ENCODE measurements around the gene DPT.

DPT gene

DNA sequence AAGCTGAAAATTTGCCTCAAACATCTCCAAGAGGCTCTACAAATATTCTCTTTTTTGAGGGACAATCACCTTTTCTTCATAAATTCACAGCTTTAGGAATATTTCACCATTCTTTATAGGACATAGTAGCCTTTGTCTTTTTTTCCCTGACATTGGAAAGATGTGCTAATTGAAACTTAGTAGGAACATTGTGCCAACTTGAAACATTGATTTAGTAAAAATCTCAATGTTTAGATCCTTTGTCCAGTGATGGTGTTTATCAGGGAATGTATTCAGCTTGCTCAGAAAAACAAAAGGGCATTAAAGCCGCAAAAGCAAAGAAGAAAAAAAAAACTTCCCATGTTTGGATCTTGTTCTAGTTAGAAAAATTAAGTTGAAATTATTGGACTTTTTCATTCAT is 52.1 kb downstream of the DPT start:
- no peak for DNase-seq (ENCODE audit: insufficient read length, low spot score)
- no peak for FAIRE-seq
- no peak for TF ChIP-seq SPI1 (IDR thresholded peaks at IDR 0.05; ENCODE audit: low read depth, low read length)
- TF ChIP-seq POLR2AphosphoS5 (IDR thresholded peaks at IDR 0.05; ENCODE audit: low read depth, low read length): no peak
- no peak for TF ChIP-seq POLR2A (IDR thresholded peaks at IDR 0.05; ENCODE audit: low read depth, low read length)
- no peak for TF ChIP-seq PAX5 (IDR thresholded peaks at IDR 0.05; ENCODE audit: insufficient read depth, low read length, severe bottlenecking)
- TF ChIP-seq TAF1 (IDR thresholded peaks at IDR 0.05; ENCODE audit: low read depth, low read length): no peak
- no peak for TF ChIP-seq POU2F2 (IDR thresholded peaks at IDR 0.05; ENCODE audit: low read depth, low read length)

DNA sequence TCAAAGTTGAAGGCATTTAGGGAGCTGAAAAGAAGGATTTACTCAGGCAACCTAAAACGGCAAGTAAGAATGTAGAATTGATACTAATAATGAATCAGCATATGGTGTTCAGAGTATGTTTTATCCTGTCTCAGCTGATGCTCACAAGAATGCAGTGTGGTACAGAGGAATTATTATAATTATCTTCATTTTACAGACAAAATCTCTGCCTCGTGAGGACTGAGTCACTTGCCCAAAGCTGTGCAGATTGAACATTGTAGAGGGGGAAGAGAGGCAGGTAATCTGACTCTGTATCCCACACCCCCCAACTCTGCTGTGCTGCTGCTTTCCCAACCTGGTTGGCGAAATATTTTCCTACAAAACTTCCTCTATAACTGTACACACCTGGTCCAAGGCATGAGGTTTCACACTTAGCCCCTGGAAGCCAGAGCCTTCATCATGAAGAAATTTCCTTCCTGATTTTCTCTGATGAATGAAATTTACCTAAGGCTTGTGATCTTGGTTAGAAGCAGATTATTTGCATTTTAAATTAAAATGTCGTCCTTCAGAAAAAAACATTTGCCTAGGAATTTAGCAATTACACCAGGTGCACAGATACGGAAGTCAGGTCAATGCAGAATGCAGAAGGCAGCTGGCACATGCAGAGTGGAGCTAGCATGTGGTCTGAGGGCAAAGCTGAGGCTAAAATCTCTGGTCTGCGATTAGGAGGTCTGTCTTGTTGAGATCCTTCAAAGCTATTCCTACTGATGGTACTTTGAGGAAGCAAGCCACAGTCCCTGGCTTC is 52.8 kb downstream of the DPT start:
- FAIRE-seq: no peak
- DNase-seq (ENCODE audit: insufficient read length, low spot score): no peak

DNA sequence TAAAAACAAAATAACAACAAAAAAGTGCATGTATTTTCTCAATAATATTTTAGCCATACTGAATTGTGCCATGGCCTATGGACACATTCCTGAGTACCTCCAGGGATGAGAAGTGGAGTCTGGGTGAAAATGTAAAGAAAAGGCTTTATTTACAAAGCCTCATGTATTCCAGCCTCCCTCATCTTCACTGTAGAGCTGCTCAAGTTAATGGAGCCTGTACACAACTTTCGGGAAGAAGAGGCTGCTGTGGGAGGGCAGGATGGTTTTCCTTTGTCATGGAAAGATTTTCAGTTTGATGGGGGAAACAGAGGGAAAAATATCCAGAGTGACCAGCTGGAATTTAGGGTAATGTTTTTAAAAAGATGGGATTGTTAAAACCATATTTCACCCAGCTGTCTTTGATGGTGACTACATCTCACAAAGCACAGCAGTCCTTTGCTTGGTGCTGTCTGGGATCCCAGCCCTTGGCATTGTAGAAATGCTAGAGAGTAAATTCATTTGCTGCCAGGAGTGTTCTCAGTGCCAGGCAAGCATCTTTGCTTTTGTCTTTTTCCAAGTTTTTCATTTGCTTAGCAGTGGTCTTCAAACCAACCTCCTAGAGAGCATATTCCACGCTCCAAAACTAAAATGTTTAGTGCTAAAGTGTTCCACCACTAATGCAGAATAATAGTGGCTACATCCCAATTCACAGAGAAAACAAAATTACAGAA is 54.9 kb downstream of the DPT start:
- no peak for TF ChIP-seq TAF1 (IDR thresholded peaks at IDR 0.05; ENCODE audit: low read depth, low read length)
- TF ChIP-seq SPI1 (IDR thresholded peaks at IDR 0.05; ENCODE audit: low read depth, low read length): no peak
- TF ChIP-seq PAX5 (IDR thresholded peaks at IDR 0.05; ENCODE audit: insufficient read depth, low read length, severe bottlenecking): no peak
- no peak for TF ChIP-seq POLR2AphosphoS5 (IDR thresholded peaks at IDR 0.05; ENCODE audit: low read depth, low read length)
- DNase-seq (ENCODE audit: insufficient read length, low spot score) (no peak), FAIRE-seq (no peak)

More for the DNA sequence above, 52.8 kb downstream of the DPT start:
- TF ChIP-seq POU2F2 (IDR thresholded peaks at IDR 0.05; ENCODE audit: low read depth, low read length) (no peak), TAF1 (IDR thresholded peaks at IDR 0.05; ENCODE audit: low read depth, low read length) (no peak), POLR2AphosphoS5 (IDR thresholded peaks at IDR 0.05; ENCODE audit: low read depth, low read length) (no peak), SPI1 (IDR thresholded peaks at IDR 0.05; ENCODE audit: low read depth, low read length) (no peak), PAX5 (IDR thresholded peaks at IDR 0.05; ENCODE audit: insufficient read depth, low read length, severe bottlenecking) (no peak), POLR2A (IDR thresholded peaks at IDR 0.05; ENCODE audit: low read depth, low read length) (no peak)

DNA sequence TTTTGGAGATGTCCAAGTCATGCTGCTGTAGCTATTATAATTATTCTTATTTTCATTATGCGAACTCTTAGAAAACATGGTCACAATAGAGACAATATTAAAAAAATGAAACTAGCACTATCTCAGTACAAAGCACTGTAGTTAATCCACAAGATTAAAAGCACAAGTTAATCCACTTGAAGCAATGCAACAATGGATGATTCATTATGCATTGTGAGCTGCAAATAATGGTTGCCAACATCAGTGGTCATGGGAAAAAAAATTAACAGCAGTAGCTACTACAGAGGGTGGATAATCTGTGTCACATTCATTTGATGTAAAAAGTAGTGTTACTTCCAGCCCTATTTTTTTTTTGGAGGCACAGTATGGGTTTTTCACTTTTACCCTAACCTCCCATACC is 56.7 kb downstream of the DPT start:
- no peak for DNase-seq (ENCODE audit: insufficient read length, low spot score)
- TF ChIP-seq POLR2AphosphoS5 (IDR thresholded peaks at IDR 0.05; ENCODE audit: low read depth, low read length) (no peak), SPI1 (IDR thresholded peaks at IDR 0.05; ENCODE audit: low read depth, low read length) (no peak), PAX5 (IDR thresholded peaks at IDR 0.05; ENCODE audit: insufficient read depth, low read length, severe bottlenecking) (no peak), POLR2A (IDR thresholded peaks at IDR 0.05; ENCODE audit: low read depth, low read length) (no peak), POU2F2 (IDR thresholded peaks at IDR 0.05; ENCODE audit: low read depth, low read length) (no peak), TAF1 (IDR thresholded peaks at IDR 0.05; ENCODE audit: low read depth, low read length) (no peak)
- no peak for FAIRE-seq

DNA sequence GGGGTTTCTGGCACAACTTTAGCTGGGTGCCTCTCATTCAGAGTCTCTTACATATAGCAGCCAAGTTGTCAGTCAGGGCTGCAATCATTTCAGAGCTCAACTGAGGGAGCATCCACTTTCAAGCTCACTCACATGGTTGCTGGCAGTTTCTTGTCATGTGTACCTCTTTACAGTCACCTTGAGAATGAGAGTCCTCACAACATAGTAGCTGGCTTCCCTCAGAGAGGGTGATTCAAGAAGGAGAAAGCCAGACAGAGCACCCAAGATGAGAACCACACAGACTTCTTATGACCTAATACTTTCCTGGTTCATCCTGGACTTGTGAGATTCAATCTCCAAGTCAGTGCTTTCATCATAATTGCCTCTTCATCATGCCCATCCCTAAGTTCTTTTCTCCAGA is 57.2 kb downstream of the DPT start:
- no peak for FAIRE-seq

DNA sequence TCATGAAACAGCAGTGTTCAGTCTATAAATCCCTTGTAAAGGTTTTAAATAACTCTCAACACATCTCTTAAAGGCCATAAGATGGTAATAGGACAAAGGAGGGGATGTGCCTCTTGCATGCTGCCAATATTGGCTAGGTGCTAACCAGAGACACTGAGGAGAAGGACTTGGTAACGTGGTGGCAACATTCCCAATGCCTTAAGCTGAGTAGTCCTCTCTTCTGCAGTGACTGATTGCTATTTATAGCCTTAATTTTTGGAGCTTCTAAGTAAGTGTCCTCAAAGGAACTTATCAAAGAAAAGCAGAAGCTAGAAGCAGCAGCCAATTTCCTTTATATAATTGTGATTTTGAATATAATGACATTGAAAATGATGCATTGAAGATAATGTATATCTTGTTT is 63.0 kb downstream of the DPT start:
- DNase-seq (ENCODE audit: insufficient read length, low spot score): no peak
- no peak for FAIRE-seq
- TF ChIP-seq TAF1 (IDR thresholded peaks at IDR 0.05; ENCODE audit: low read depth, low read length) (no peak), POLR2AphosphoS5 (IDR thresholded peaks at IDR 0.05; ENCODE audit: low read depth, low read length) (no peak), PAX5 (IDR thresholded peaks at IDR 0.05; ENCODE audit: insufficient read depth, low read length, severe bottlenecking) (no peak), POLR2A (IDR thresholded peaks at IDR 0.05; ENCODE audit: low read depth, low read length) (no peak), SPI1 (IDR thresholded peaks at IDR 0.05; ENCODE audit: low read depth, low read length) (no peak), POU2F2 (IDR thresholded peaks at IDR 0.05; ENCODE audit: low read depth, low read length) (no peak)

More for the DNA sequence above, 57.2 kb downstream of the DPT start:
- TF ChIP-seq POU2F2 (IDR thresholded peaks at IDR 0.05; ENCODE audit: low read depth, low read length) (no peak), SPI1 (IDR thresholded peaks at IDR 0.05; ENCODE audit: low read depth, low read length) (no peak), POLR2A (IDR thresholded peaks at IDR 0.05; ENCODE audit: low read depth, low read length) (no peak), TAF1 (IDR thresholded peaks at IDR 0.05; ENCODE audit: low read depth, low read length) (no peak), POLR2AphosphoS5 (IDR thresholded peaks at IDR 0.05; ENCODE audit: low read depth, low read length) (no peak), PAX5 (IDR thresholded peaks at IDR 0.05; ENCODE audit: insufficient read depth, low read length, severe bottlenecking) (no peak)
- no peak for DNase-seq (ENCODE audit: insufficient read length, low spot score)

DNA sequence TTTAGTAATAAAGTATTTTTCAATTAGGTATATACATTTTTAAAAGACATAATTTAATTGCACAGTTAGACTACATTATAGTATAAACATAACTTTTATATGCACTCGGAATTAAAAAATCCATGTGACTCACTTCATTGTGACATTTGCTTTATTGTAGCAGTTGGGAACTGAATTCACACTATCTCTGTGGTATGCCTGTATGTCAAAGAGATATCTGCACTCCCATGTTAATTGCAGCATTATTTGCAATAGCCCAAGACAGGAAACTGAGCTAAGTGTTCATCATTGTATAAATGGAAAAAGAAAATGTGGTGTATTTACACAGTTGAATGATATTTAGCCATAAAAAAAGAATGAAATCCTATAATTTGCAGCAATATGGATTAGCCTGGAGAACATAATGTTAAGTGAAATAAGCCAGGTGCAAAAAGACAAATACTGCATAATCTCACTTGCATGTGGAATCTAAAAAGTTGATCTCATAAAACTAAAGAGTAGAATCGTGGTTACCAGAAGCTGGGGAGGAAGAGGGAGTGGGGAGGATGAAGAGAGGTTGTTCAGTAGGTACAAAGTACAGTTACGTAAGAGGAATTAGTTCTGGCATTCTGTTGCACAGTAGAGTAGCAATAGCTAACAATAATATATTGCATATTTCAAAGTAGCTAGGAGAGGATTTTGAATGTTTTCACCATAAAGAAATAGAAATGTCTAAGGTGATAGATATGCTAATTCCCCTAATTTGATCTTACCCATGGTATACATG is 64.8 kb downstream of the DPT start:
- FAIRE-seq: no peak
- no peak for DNase-seq (ENCODE audit: insufficient read length, low spot score)
- TF ChIP-seq TAF1 (IDR thresholded peaks at IDR 0.05; ENCODE audit: low read depth, low read length) (no peak), POU2F2 (IDR thresholded peaks at IDR 0.05; ENCODE audit: low read depth, low read length) (no peak), PAX5 (IDR thresholded peaks at IDR 0.05; ENCODE audit: insufficient read depth, low read length, severe bottlenecking) (no peak), SPI1 (IDR thresholded peaks at IDR 0.05; ENCODE audit: low read depth, low read length) (no peak), POLR2AphosphoS5 (IDR thresholded peaks at IDR 0.05; ENCODE audit: low read depth, low read length) (no peak), POLR2A (IDR thresholded peaks at IDR 0.05; ENCODE audit: low read depth, low read length) (no peak)

DNA sequence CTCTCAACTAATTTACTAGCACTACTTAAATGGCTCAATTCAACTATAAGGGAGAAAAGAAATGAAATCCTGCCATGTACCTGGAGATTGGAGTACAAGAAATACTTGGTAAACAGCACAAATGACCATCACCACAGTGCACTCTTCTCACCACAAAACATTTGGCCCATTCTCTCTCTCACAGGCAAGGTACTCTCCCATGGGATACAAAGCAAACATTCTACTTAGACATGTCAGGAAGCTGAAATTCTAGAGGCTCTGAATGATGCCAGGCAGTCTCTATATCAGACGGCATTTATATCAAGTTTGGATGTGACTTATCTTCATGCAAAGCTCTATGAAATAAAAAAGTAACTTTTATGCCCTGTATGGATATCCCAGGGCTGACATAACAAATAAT is 72.5 kb downstream of the DPT start:
- no peak for FAIRE-seq
- no peak for DNase-seq (ENCODE audit: insufficient read length, low spot score)
- no peak for TF ChIP-seq POLR2AphosphoS5 (IDR thresholded peaks at IDR 0.05; ENCODE audit: low read depth, low read length)
- TF ChIP-seq POU2F2 (IDR thresholded peaks at IDR 0.05; ENCODE audit: low read depth, low read length): no peak
- TF ChIP-seq PAX5 (IDR thresholded peaks at IDR 0.05; ENCODE audit: insufficient read depth, low read length, severe bottlenecking): no peak
- no peak for TF ChIP-seq SPI1 (IDR thresholded peaks at IDR 0.05; ENCODE audit: low read depth, low read length)
- no peak for TF ChIP-seq TAF1 (IDR thresholded peaks at IDR 0.05; ENCODE audit: low read depth, low read length)
- no peak for TF ChIP-seq POLR2A (IDR thresholded peaks at IDR 0.05; ENCODE audit: low read depth, low read length)
